HG03095 (cell line): Measurements from ENCODE around the gene TRIM2.

Experiments
- ATAC-seq: cut with Tn5 transposase; IDR thresholded peaks from one replicate; pipeline ENCODE4 v1.9.1; 2021; ENCODE audit warnings: moderate library complexity; ENCODE audit not compliant: unreplicated experiment

The TRIM2 gene

DNA sequence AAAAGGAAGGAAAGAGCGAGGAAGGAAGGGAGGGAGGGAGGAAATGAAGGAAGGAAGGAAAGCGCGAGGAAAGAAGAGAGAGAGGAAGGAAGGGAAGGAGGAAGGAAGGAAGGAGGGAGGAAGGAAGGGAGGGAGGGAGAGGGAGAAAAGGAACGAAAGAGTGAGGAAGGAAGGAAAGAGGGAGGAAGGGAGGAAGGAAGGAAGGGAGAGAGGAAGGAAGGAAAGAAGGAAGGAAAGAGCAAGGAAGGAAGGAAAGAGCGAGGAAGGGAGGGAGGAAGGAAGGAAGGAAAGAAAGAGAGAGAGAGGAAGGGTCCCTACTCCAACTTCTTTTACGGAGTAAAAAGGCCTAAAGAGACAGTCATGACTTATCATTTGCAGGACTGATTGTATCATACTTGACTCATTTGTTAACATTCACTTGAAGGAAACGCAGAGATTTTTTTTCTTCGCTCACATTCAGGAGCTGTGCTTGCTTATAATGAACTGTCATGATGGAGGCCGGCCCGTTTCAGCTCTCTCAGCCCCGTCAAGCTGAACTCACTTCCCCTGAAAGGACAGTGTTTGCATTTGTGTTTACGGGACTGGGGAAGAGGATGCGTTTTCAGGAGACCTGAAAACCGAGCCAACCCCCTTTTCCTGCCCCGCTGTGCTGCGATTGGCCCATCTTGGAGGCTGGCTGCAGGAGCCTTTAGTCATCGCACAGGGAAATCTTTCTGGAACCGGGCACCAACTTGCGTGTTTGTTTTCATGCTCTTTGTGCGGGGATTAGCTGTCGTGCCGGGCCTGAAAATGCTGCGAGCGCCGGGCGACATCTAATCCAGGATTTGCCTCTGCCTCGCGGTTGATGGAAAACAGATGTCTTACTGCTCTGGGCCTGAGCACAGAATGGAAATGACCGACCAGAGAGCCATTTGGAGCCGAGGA lies 17.8 kb downstream of the TRIM2 start:
- ATAC-seq = peak; percentile 27

DNA sequence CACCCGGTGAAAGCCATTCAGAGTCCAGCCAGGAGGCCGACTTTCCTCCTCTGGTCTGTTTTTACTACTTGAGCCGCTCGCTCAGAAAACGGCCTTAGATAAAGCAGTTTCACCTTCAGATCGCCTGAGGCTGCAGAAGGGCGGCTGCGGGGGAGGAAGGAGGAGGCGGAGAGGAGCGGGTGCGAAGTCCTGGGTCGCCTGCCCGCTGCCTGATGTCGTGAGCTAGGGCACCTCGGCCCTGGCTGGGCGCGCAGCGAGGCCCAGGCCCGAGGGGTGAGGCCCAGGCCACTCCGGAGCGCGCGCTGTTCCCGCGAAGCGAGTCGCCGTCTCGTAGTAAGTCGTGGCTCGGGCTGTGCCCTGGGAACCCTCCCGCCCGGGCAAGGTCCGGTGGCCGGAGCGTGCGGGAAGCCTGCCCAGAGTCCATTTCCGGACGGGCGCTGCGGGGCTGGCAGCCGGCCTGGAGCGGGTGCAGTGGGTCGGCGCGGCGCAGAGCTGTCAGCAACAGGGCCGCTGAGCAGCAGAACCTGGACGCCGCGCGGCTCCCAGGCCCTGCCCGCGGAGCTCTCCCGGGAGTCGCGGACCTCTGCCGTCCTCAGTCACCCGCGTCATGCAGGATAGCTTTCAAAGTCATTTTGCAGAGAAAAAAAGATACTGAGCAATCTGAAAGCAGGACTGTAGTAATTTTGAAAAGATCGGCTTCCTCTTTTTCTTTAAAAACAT lies 18.6 kb downstream of the TRIM2 start:
- ATAC-seq = peak; percentile 68

DNA sequence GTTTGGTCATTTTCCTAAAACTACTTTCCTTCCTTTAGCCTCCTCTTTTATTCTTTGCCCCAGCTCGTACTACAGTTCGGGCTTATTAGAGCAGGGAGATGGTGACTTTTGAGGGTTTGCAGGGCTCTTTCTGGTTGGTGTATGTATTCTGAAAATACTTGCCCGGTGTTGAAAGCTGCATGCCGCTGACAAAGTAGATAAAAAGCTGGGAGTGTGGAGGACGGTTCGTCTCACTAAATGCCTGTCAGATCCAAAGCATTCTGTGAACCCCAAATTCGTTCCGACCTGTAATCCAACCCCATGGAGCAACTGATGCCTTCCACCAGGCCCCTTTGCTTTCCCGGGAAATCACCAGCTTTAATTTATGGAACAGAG lies 19.2 kb downstream of the TRIM2 start:
- no peak for ATAC-seq

DNA sequence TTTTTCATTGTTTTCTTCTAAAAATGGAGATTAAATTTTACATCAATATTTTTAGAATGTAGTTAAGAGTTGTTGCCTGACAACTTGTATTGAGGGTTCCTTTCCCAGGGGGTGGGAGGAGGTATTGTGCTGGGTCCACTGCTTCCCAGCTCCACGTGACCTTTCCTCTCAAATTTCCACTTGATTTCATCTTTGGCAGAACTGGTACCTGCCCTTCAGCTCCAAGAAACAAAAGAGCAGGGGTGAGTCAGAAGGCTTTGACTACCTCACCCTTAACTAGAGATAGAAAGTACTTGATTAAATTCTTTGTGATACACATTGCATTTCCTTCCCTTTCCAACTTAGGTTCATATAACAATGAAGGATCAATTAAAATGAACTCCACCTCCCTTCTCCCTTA lies 19.7 kb downstream of the TRIM2 start:
- no peak for ATAC-seq

DNA sequence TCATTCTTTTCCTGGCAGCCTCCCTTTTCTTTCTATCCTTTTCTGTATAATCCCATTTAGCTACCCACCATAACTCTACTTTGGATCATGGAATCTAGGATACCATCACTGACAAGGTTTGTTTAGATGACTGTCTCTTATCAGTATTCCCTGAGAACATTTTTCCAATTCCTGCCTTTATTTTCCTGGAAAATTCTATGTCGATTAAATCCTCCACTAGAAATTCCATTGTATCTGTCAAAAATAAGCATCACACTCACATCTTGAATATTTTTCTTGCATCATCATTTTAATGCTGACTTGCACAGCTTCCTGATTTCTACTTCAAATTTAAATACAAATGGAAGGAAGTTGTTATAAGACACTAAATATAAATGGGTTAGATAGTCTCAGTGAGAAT lies 20.2 kb downstream of the TRIM2 start:
- no peak for ATAC-seq

DNA sequence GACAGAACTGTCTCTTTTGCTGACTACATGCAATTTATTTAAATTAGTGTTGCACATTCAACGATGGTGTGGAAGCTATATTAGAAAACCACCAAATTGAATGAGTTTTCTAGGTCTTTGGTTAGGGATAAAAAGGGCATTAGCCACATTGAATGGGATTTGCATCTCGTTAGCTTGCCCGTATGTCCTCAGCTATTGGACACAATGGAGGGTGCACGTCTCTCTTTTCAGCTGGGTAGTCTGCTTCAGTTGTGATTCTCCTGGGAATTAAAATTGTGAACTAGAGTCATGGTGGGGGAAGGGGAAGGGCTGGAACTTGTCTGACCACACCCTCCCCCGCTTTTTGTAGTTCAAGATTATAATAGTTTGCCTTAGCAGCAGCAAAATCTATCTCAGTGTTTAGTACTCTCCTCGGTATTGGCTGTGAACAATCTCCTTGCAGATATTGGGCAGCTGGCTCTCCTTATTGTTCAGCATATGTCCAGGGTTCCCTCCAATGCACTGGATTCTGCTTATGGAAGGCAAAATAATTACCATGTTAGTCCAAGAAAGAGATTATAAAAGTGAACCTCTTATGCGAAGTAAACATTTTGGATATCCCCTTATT lies 23.3 kb downstream of the TRIM2 start:
- ATAC-seq = no peak

DNA sequence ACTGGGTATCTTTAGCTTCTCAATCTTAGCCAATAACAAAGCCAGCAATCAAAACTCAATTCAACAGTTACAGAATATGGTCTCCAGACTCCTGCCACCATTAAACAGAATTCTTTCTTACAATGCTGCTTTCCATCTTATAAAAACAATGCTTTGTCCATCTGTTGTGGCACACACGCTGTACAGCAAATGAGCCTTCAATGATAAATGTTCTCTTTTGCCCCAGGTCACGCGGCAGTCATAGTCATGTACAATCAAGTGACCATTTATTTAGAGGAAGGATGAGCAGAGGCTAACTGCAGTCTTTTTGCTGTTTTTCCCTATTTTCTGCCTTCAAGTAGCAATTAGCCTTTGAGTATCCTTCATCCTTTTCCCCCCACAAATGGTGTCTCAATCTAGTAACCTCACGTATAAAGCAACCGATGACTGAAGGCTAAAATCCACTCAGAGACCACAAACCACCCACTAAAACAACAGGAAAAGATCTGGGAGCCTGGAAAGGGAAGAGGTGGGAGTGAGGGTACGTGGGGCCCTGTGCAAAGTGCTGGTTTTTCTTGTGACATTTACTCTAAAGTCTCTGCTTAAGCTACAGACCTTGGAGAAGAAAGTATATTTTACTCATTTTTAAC lies 24.4 kb downstream of the TRIM2 start:
- ATAC-seq = no peak

DNA sequence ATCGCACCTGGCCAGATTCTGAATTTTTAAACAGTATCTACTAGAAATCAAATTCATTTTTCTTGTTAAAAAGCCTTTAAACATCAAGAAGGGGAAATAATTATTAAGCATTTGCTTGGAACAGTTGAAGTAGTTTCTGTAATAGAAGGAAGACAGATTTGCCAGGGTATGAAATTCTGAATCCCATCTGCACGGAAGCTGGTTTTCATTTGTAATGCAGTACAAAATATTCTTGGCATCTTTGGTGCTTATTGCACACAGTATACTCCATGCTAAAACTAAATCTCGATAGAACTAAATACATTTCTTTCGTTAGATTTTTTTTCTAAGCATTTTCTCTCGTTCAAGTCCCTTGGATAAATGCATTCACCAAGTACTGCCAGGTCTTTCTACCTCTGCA lies 25.3 kb downstream of the TRIM2 start:
- no peak for ATAC-seq

DNA sequence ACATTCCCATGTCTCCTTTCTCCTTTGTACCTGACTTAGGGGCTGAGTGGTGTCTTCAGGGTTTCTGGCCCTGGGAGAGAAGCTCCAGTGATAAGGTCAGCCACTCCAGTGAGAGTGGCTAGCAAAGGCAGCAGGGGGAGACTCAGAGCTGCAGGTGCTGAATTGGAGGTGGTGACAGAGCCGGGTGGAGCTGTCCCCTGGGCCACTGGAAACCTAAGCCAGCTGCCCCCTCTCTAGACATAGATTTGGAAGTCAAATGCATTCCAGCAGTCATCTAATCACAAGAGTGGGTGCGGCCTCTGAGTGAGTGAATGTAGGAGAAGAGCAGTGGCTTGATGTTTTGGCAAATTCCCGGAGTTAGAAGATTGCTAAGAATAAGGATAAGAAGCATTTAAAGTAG lies 28.5 kb downstream of the TRIM2 start:
- no peak for ATAC-seq

DNA sequence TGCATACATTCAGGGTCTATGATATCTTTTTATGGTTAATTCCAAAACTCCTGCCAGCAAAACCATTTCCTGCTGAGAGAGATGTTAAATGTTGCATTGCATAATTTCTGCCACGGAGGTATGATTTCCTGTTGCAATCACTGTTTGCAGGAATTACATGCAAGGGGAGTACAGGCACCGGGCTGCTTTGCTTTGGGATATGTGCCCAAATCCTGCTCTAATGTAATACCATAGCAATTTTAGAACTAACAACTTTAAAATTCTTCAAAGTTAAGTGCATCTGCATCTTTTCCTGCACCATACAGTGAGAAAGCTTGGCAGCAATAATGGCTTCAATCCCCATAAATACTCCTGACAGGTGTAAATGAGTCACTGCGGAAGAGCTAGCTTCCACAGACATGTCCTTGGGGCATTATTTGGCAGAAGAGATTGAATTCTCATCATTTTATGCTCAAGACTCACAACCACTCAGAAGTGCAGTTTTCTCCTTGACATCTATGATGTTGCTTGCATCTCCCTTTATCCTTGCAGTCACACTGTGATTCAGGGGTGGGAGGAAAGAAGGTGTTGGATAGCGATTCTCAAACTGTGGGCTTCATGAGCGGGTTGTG lies 29.6 kb downstream of the TRIM2 start:
- no peak for ATAC-seq

DNA sequence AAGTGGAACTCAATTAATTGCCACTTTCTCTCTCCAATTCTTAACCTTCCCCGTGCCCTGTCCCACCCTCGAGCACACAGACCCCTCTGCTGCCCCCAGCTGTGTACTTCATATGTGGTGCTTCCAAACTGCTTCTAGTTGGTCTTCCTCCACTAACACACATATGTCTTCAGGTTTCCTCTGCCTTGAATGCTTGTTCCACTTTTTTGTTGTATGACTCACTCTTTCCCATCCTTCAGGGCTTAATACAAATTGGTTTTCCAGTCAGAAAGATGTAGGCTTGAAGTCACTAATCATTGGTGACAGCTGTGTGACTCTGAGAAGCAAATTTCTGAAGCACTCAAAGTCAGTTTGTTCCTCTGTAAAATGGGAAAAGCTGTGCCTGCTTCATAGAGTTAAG lies 30.6 kb downstream of the TRIM2 start:
- no peak for ATAC-seq

DNA sequence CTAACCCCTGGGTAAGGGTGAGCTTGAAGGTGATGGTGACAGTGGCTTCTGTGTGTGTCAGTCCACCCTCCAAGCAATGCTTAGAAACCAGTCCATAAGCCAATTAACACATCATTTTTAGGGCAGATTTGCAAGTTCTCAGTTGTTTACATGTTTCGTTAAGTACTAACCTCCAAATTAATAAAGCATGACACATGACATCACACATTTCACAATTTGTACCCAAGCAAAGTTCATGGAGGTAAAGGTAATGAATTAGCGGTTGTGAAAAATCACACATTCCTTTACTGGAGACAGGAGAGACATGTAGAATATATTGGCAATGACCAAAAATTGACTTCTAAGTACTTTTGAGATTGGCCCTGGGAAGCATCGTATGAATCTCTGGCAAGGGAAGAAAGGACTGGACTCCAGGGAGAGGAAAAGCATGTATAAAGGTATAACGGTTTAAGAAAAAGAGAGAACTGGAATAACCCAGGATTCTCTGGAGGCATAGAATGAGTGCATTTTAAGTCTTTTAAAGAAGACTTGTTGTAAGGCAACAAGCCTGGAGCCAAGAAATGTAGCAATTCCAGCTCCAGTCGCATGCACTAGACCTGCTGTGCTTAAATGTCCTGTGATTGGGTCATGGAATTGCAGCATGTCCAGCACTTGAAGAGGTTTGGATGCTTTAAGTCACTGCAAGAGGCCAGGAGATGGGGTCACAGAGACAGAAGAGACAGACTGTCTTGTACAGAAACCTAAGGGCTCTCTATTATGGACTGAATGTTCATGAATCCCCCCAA lies 34.1 kb downstream of the TRIM2 start:
- no peak for ATAC-seq

DNA sequence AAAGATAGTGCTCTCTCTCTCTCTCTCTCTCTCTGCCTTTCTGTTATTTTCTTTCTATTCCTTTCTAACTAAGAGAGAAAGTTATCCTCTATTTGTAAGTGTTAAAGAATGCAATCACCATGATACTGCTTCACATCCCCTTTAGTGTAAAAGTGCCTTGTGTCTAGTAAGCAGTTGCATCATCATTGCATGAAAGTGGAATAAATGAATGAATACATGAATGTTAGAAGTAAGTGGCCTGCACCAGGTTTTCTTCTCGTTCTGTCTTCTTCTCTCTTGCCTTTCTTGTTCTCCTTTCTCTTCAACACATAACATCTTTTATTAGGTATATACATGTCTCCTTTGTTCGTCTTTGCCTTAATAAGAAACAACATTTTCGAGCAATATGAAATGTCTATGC lies 35.2 kb downstream of the TRIM2 start:
- no peak for ATAC-seq

DNA sequence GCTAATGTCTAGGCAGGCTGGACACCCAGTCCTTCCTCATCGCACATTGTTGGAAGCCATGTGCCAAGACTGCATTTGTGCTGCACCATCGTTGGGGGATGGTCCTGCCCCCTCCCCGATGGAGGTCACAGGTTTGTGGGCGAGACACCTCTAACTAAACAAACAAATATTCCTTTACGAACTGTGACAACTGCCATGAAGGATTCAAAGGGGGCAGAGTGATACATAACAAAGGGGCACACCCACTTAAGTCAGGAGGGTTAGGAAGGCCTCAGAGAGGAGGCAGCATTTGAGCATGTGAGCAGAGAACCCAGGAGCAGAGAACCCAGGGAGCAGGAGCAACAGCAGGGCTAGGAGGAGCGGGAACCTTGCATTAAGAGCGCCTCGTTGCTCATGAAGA lies 37.1 kb downstream of the TRIM2 start:
- ATAC-seq = no peak

DNA sequence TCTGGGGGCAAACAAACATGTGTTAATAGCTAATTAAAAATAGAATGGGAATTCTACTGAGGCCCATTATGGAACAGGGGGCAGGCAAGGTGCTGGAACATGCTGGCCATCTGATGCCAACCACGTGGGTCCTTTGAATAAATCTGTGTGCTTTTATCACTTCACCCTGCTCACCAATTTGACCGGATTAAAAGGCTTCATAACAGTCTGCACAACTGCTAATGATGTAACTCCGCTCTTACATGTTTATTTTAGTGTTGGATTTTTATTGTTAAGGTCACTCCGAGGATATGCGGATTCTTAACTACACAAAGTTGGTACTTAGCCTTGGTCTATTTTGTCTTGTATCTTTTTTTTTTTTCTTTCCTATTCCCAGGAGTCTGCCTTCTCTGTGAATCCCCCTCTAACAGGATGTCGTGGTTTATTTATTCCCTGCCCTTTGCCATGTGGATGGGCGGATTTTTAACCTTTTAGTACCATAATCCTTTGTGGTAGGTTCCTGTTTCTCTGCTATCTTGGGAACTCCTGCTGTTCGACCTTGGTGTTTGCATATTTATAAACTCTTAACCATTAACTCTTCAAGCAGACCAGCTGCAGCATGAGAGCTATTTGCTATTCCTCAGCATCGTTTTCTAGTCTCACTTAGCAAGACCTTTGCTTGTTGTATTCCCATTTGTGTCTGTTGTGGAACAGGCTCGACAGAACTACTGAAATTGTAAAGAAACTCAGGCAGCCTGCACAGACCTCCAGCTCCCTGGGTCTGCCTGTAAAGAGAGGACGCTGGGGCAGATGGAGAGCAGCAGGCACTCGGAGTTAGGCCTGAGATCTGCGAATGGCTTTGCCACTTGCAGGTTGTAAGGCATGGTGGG lies 38.0 kb downstream of the TRIM2 start:
- peak; percentile 66 for ATAC-seq

DNA sequence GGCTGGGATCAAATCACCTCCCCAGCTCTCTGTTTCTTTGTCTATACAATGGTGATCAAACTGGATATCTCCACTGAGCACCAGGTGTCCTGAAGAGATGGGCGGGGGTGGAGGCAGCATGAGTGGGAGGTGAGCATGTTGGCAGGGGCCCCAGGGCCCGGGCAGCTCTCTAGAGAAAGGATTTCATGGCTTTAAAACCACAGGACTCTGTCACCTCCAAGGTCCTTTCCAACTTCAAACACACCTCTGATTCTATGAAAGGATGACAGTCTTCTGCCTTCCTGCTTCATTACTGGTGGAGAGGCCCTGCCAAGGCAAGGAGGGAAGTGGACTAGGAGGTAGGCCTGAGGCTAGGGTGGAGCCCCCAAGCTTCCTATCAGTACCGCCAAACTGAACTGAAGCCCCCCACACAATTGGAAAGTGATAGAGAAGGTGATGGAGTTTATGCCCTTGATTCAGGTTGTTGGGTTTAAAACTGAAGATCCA lies 38.6 kb downstream of the TRIM2 start:
- no peak for ATAC-seq

DNA sequence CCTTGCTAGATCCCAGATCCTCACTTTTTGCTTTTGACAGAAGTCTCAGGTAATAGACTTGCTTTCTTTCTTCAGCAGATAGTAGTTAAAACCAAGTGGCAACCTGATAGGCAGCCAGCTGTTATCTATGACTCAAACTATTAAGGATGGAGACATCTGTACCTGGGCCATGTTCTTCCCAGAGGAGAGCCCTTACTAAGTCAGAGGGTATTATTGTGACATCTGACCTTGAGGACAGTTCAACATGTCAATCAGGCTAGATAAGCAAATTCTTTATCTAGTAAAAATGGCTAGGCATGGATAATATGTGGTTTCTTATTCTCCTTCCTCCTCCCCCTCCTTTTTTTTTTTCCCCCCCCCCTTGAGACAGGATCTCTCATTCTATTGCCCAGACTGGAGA lies 39.2 kb downstream of the TRIM2 start:
- no peak for ATAC-seq

DNA sequence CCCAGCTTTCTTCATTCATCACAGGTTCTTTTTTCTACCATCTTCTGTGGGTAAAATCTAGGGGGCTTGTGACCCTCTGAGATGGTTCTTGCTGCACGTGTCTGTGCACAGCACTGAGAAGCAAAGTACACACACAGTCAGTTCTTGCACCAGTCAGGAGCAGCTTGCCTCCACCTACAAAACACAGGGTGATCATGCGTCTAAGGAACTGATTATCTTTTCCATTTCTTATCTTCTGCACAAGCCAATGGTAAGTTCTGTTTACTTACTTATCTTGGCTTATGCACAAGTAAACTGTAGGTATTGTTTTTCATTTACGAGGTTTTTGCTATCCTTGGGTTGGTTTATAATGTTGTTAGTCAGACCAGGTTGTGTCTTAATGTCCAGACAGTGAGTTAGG lies 40.7 kb downstream of the TRIM2 start:
- no peak for ATAC-seq

DNA sequence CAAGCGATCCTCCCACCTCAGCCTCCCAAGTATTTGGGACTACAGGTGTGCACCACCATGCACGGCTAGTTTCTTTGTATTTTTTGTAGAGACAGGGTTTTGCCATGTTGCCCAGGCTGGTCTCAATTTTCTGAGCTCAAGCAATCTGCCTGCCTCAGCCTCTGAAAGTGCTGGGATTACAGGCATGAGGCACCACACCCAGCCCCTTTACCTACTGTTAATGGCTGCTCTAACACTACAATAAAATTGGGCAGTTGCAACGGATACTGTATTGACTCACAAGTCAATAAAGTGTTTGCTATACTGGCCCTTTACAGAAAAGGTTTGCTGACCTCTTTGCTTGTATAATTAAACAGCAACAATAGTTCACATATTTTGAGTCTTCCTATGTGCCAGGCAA lies 41.5 kb downstream of the TRIM2 start:
- ATAC-seq = no peak
